H1 (cell line): Measurements from ENCODE around the gene TMEM178B. TPM values are rescaled to one million over a fixed set of nuclear protein-coding genes. Genes with fewer than 3 reads are reported as not detected.

Experiments
- CTCF ChIA-PET: fragments of 300-600 bp; sonication (Branson Sonifier 250); formaldehyde crosslinking; loops from one replicate; lab custom pipeline; 2021; ENCODE audit not compliant: partially characterized antibody; lab: Charles Lee
- POLR2A ChIA-PET: fragments of 300-600 bp; sonication (Branson Sonifier 250); formaldehyde crosslinking; loops from one replicate; lab custom pipeline; 2021; ENCODE audit warnings: inconsistent platforms; ENCODE audit not compliant: partially characterized antibody; lab: Charles Lee
- DNase-seq, 2 experiments: peaks; one replicate each; pipeline versions ENCODE4 v3.0.0 to v3.0.0-alpha.2; 2010 to 2022; ENCODE audit warnings: low spot score in 2 of 2, low read depth in 1 of 2, mixed read lengths in 1 of 2
- FAIRE-seq: peaks from 2 replicates; lab custom pipeline; 2011; peaks lifted over from hg19 to GRCh38; lab: Jason Lieb, UNC
- H2AFZ ChIP-seq: 2 replicates; pipeline ENCODE4 v1.8.1; 2012; ENCODE audit warnings: low read length, inconsistent platforms
- H2AK5ac ChIP-seq: 2 replicates; pipeline ENCODE4 v1.6.1; 2013; ENCODE audit warnings: low read depth, low read length
- H2BK120ac ChIP-seq: replicated peaks from 2 replicates; pipeline ENCODE3; 2013; ENCODE audit warnings: low read depth, low read length, inconsistent platforms
- H2BK12ac ChIP-seq: 2 replicates; pipeline ENCODE4 v1.6.1; 2013; ENCODE audit warnings: low read depth, low read length
- H2BK15ac ChIP-seq: 2 replicates; pipeline ENCODE4 v1.6.1; 2013; ENCODE audit warnings: low read length
- H2BK20ac ChIP-seq: 2 replicates; pipeline ENCODE4 v1.6.1; 2013; ENCODE audit warnings: low read length
- H2BK5ac ChIP-seq: 2 replicates; pipeline ENCODE4 v1.6.1; 2013; ENCODE audit warnings: low read depth, low read length
- H3K14ac ChIP-seq: 2 replicates; pipeline ENCODE4 v1.6.1; 2013; ENCODE audit warnings: inconsistent platforms; ENCODE audit not compliant: insufficient read length
- H3K18ac ChIP-seq: 2 replicates; pipeline ENCODE4 v1.6.1; 2013; ENCODE audit warnings: low read length; ENCODE audit errors: extremely low read depth
- H3K23ac ChIP-seq: 2 replicates; pipeline ENCODE4 v1.6.1; 2013; ENCODE audit warnings: inconsistent platforms; ENCODE audit not compliant: insufficient read length
- H3K23me2 ChIP-seq: 2 replicates; pipeline ENCODE4 v1.6.1; 2013; ENCODE audit warnings: low read depth, low read length
- H3K27ac ChIP-seq: 2 replicates; pipeline ENCODE4 v1.6.1; 2011; ENCODE audit warnings: low read depth, low read length, inconsistent platforms
- H3K27me3 ChIP-seq, 4 experiments: replicated peaks in 1 of 4; 1 replicate in 1 of 4; 2 replicates in 3 of 4; pipeline versions ENCODE4 v1.6.1 to v1.8.1; 2011 to 2013; ENCODE audit warnings: low read length in 3 of 4, mild to moderate bottlenecking in 3 of 4, inconsistent platforms in 2 of 4, mixed read lengths in 2 of 4, moderate library complexity in 1 of 4; ENCODE audit not compliant: control insufficient read depth in 3 of 4, insufficient read depth in 3 of 4; ENCODE audit errors: extremely low read depth in 1 of 4
- H3K36me3 ChIP-seq, 4 experiments: 2 replicates each; pipeline versions ENCODE4 v1.6.1 to v1.8.1; 2011 to 2013; ENCODE audit warnings: mild to moderate bottlenecking in 4 of 4, low read length in 3 of 4, moderate library complexity in 2 of 4, control low read depth in 1 of 4, inconsistent platforms in 1 of 4; ENCODE audit not compliant: insufficient read depth in 4 of 4, control insufficient read depth in 2 of 4
- H3K4ac ChIP-seq: replicated peaks from 2 replicates; pipeline ENCODE3; 2013; ENCODE audit warnings: low read length, low read depth, mixed read lengths, inconsistent platforms; ENCODE audit not compliant: insufficient read length
- H3K4me1 ChIP-seq, 4 experiments: replicated peaks in 1 of 4; 1 replicate in 1 of 4; 2 replicates in 3 of 4; pipeline versions ENCODE4 v1.6.1 to v1.8.1; 2011 to 2013; ENCODE audit warnings: low read length in 3 of 4, inconsistent platforms in 2 of 4, mixed read lengths in 1 of 4; ENCODE audit not compliant: insufficient read depth in 4 of 4, control insufficient read depth in 3 of 4
- H3K4me2 ChIP-seq, 2 experiments: 2 replicates each; pipeline versions ENCODE4 v1.6.1 to v1.8.1; 2011 to 2013; ENCODE audit warnings: low read depth in 2 of 2, low read length in 2 of 2, control low read depth in 1 of 2, inconsistent platforms in 1 of 2, mild to moderate bottlenecking in 1 of 2; ENCODE audit not compliant: insufficient read depth in 1 of 2
- H3K4me3 ChIP-seq, 4 experiments: fragments of 200-600, 300-600 bp in 1 of 4; sonication (generic), shearing (Covaris generic), sonication (Bioruptor Twin) in 1 of 4; 2 replicates each; pipeline versions ENCODE4 v1.5.1 to v1.8.1; 2011 to 2016; ENCODE audit warnings: low read length in 4 of 4, low read depth in 3 of 4, control low read depth in 2 of 4, inconsistent platforms in 2 of 4, mild to moderate bottlenecking in 2 of 4, mixed read lengths in 1 of 4, moderate library complexity in 1 of 4; ENCODE audit not compliant: insufficient read depth in 2 of 4; ENCODE audit errors: extremely low read depth in 1 of 4
- H3K56ac ChIP-seq: replicated peaks from 2 replicates; pipeline ENCODE3; 2013; ENCODE audit warnings: low read depth, mild to moderate bottlenecking, mixed read lengths, low read length, inconsistent platforms; ENCODE audit not compliant: insufficient read length
- H3K79me1 ChIP-seq: 2 replicates; pipeline ENCODE4 v1.6.1; 2013; ENCODE audit warnings: low read depth, low read length, control low read depth
- H3K79me2 ChIP-seq, 2 experiments: 2 replicates each; pipeline versions ENCODE4 v1.6.1 to v1.8.1; 2012 to 2013; ENCODE audit warnings: low read length in 2 of 2, mild to moderate bottlenecking in 2 of 2, inconsistent platforms in 1 of 2; ENCODE audit not compliant: insufficient read depth in 2 of 2, control insufficient read depth in 1 of 2
- H3K9ac ChIP-seq, 4 experiments: replicated peaks in 1 of 4; 1 replicate in 1 of 4; 2 replicates in 3 of 4; pipeline versions ENCODE4 v1.6.1 to v1.8.1; 2011 to 2013; ENCODE audit warnings: low read depth in 3 of 4, low read length in 3 of 4, control low read depth in 2 of 4, mild to moderate bottlenecking in 2 of 4, moderate library complexity in 2 of 4, inconsistent platforms in 1 of 4; ENCODE audit errors: extremely low read depth in 1 of 4
- H3K9me3 ChIP-seq, 2 experiments: 2 replicates each; pipeline versions ENCODE4 v1.6.1 to v1.8.1; 2012 to 2013; ENCODE audit warnings: mild to moderate bottlenecking in 2 of 2, moderate library complexity in 2 of 2, control low read depth in 1 of 2, inconsistent platforms in 1 of 2, low read depth in 1 of 2, low read length in 1 of 2, mixed read lengths in 1 of 2; ENCODE audit not compliant: insufficient read depth in 2 of 2
- H4K20me1 ChIP-seq, 2 experiments: replicated peaks in 1 of 2; 2 replicates each; pipeline versions ENCODE3 to v1.8.1; 2011 to 2013; ENCODE audit warnings: inconsistent platforms in 2 of 2, low read length in 2 of 2, mild to moderate bottlenecking in 1 of 2; ENCODE audit not compliant: insufficient read depth in 2 of 2, control insufficient read depth in 1 of 2
- H4K5ac ChIP-seq: 2 replicates; pipeline ENCODE4 v1.6.1; 2013; ENCODE audit warnings: low read length, low read depth, mixed read lengths, inconsistent platforms; ENCODE audit not compliant: insufficient read length
- H4K8ac ChIP-seq: 2 replicates; pipeline ENCODE4 v1.8.0; 2013; ENCODE audit warnings: mild to moderate bottlenecking, moderate library complexity, low read length, inconsistent platforms; ENCODE audit not compliant: insufficient read depth; ENCODE audit errors: extremely low read depth
- H4K91ac ChIP-seq: replicated peaks from 2 replicates; pipeline ENCODE3; 2013; ENCODE audit warnings: low read length, mixed read lengths, inconsistent platforms; ENCODE audit not compliant: insufficient read length
- BCL11A ChIP-seq, 2 experiments: IDR thresholded peaks; one replicate each; pipeline ENCODE4 v1.6.1; 2011; ENCODE audit warnings: low read depth in 2 of 2, low read length in 2 of 2, mild to moderate bottlenecking in 2 of 2
- CBX5 ChIP-seq: fragments of 300-800, 300-1000 bp; sonication (generic); IDR thresholded peaks from 2 replicates; pipeline ENCODE4 v1.7.1; 2016; ENCODE audit warnings: antibody characterized with exemption, low read length, low read depth
- CEBPB ChIP-seq: IDR thresholded peaks from 2 replicates; pipeline ENCODE4 v1.6.1; 2012; ENCODE audit warnings: low read depth, low read length
- CHD2 ChIP-seq: IDR thresholded peaks from 2 replicates; pipeline ENCODE4 v1.6.1; 2012; ENCODE audit warnings: low read length, improper control_type of control experiment
- HDAC2 ChIP-seq, 2 experiments: fragments of 300-600 bp in 1 of 2; sonication (generic) in 1 of 2; IDR thresholded peaks; 2 replicates each; pipeline ENCODE4 v1.6.1; 2011 to 2012; ENCODE audit warnings: low read depth in 2 of 2, low read length in 2 of 2, mild to moderate bottlenecking in 2 of 2, moderate library complexity in 2 of 2, borderline replicate concordance in 1 of 2, inconsistent platforms in 1 of 2
- MAFK ChIP-seq: IDR thresholded peaks from 2 replicates; pipeline ENCODE4 v1.6.1; 2012; ENCODE audit warnings: low read depth, mild to moderate bottlenecking, improper control_type of control experiment, low read length
- POU5F1 ChIP-seq: IDR thresholded peaks from 2 replicates; pipeline ENCODE4 v1.6.1; 2011; ENCODE audit warnings: low read depth, mild to moderate bottlenecking, low read length, moderate library complexity
- RNF2 ChIP-seq: fragments of 200-900, 300-1000 bp; sonication (generic); IDR thresholded peaks from 2 replicates; pipeline ENCODE4 v1.7.1; 2016; ENCODE audit warnings: borderline replicate concordance, low read depth, mild to moderate bottlenecking, antibody characterized with exemption, low read length; ENCODE audit not compliant: poor library complexity, severe bottlenecking; ENCODE audit errors: missing control alignments
- SAP30 ChIP-seq: fragments of 300-600 bp; sonication (generic); IDR thresholded peaks from 2 replicates; pipeline ENCODE4 v1.7.1; 2012; ENCODE audit warnings: low read length, moderate library complexity, mild to moderate bottlenecking, inconsistent platforms; ENCODE audit not compliant: insufficient read depth, insufficient replicate concordance
- TEAD4 ChIP-seq: IDR thresholded peaks from 2 replicates; pipeline ENCODE4 v1.6.1; 2012; ENCODE audit warnings: low read depth, low read length, inconsistent platforms, mixed read lengths
- YY1 ChIP-seq: IDR thresholded peaks from 2 replicates; pipeline ENCODE4 v1.6.1; 2011; ENCODE audit warnings: low read depth, mild to moderate bottlenecking, low read length
- WGBS, 2 experiments: shearing (Covaris generic) in 1 of 2; methylation state at CpG; one replicate each; pipeline versions ENCODE4 v1.1.6 to v1.1.7; 2013 to 2015; ENCODE audit warnings: low lambda C conversion rate in 2 of 2, mixed read lengths in 2 of 2, inconsistent platforms in 1 of 2, low coverage in 1 of 2, missing lambda C conversion rate in 1 of 2; ENCODE audit not compliant: insufficient replicate concordance in 2 of 2, insufficient coverage in 1 of 2, insufficient read length in 1 of 2; ENCODE audit errors: extremely low coverage in 1 of 2, missing lambda C conversion rate in 1 of 2; 5-methylcytosine and 5-hydroxymethylcytosine counted together
- polyA plus RNA-seq, 7 experiments: library from polyadenylated mRNA; depleted of rRNA in 3 of 7; stranded (reverse) in 5 of 7; unstranded in 2 of 7; fragments of >200 nt in 5 of 7; fragments of 200-250 nt in 2 of 7; gene quantifications; 1 replicate in 5 of 7; 2 replicates in 1 of 7; 4 replicates in 1 of 7; pipeline versions ENCODE4 v1.2.1 to v1.2.3, GENCODE V29; 2011 to 2013; ENCODE audit warnings: missing spikeins in 2 of 7, mixed read lengths in 2 of 7
- total RNA-seq: library from RNA; stranded (reverse); fragmentation: NEBNext Ultra II Directional; extraction: Animal tissue kit (Norgen Biotek cat#: 25700); gene quantifications from 2 replicates; pipeline ENCODE4 v1.2.1, GENCODE V29; 2021
- TF ChIP-seq, protein P1 (sequence below): IDR thresholded peaks from 2 replicates; pipeline ENCODE4 v1.6.1; 2011; ENCODE audit warnings: low read length, improper control_type of control experiment

TMEM178B gene
- total and polyA plus RNA-seq, 2 of the 8 experiments (the other 6 are each of a cell fraction or from before 2014, with no cell fraction given), result 5.3 to 18.1 TPM

DNA sequence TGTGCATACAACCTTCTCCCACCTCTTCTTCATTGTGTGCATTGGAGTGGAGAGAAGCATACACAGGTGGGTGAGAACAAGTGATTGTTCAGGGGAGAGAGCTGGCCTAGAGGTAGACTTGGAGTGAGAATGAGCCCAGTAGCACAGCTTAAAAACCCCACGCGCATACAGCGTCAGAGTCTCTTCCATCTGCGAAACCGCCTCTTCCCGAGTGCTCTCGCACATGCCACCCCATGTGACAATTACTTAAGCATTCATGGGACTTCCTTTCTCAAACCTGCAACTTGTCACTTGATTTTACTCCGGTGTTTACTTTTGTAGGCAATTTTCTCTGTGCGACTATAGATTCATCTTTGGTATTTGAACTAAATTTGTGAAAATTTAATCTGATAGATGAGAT is 300.6 kb downstream of the TMEM178B start:
- Histone ChIP-seq H3K56ac (no peak overlapping the region), H3K79me1 (no peaks in the 10 kb centered on the region), H4K20me1 (no peaks in the 10 kb centered on the region), H3K18ac (no peak overlapping the region), H3K4me2 (no peak overlapping the region), H2BK5ac (no peak overlapping the region), H2AFZ (no peak overlapping the region), H3K9me3 (peaks cover 0 to 2% of the 10 kb centered on the region in 2 experiments; a peak in 1 of 4 replicates), H3K4me1 (peaks cover 0 to 1% (median 0%) of the 10 kb centered on the region in 4 experiments; a peak in 3 of 7 replicates), H4K5ac (no peak overlapping the region), H3K23me2 (no peaks in the 10 kb centered on the region), H2BK20ac (no peak overlapping the region), H3K27ac (no peak overlapping the region), H3K9ac (no peak overlapping the region), H2BK120ac (no peak overlapping the region), H3K79me2 (no peaks in the 10 kb centered on the region), H3K27me3 (no peaks in the 10 kb centered on the region), H3K4me3 (no peak overlapping the region), H2AK5ac (no peak overlapping the region), H2BK12ac (no peak overlapping the region), H3K23ac (no peak overlapping the region), H4K8ac (no peak overlapping the region), H3K36me3 (no peaks in the 10 kb centered on the region), H4K91ac (no peak overlapping the region), H3K4ac (no peak overlapping the region), H3K14ac (no peak overlapping the region), H2BK15ac (no peak overlapping the region)
- ChIA-PET CTCF (interaction anchor here (0.9 to 1.1 kb wide), 2 partner anchors 12 to 21 kb away, joined by 4 to 5 read pairs; no protein-coding TSS in a partner anchor), POLR2A (no interaction called here)
- FAIRE-seq, result no peak
- 96% methylated on average over 9 of the region's 9 CpGs; no CpG with 5 or more reads in 1 of the 2 experiments for WGBS, 2 experiments
- no peak for DNase-seq
- TF ChIP-seq SAP30 (no peak), BCL11A (IDR thresholded peaks at IDR 0.05; ENCODE audit: low read depth in 2 of 2, low read length in 2 of 2) (no peak), CHD2 (no peak), RNF2 (no peak), CBX5 (no peak), CEBPB (no peak), POU5F1 (no peak), MAFK (no peak), TEAD4 (no peak), YY1 (no peak), HDAC2 (IDR thresholded peaks at IDR 0.05; ENCODE audit: borderline replicate concordance in 1 of 2, low read depth in 2 of 2, low read length in 2 of 2) (no peak)
- TF ChIP-seq, protein P1, sequence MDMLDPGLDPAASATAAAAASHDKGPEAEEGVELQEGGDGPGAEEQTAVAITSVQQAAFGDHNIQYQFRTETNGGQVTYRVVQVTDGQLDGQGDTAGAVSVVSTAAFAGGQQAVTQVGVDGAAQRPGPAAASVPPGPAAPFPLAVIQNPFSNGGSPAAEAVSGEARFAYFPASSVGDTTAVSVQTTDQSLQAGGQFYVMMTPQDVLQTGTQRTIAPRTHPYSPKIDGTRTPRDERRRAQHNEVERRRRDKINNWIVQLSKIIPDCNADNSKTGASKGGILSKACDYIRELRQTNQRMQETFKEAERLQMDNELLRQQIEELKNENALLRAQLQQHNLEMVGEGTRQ, result no peak
